CD4-positive, alpha-beta T cell treated with Interferon alpha-2 for 1 hour (primary cell): ENCODE results near the gene PADI2.
A peak's percentile ranks its signal among the peaks of the same experiment; 100 is the strongest.
"Not testable (repeated sequence)": the region's sequence is repeated elsewhere in the genome, so short reads cannot be mapped to it uniquely, and the experiment has no call there.

Experiments used
- DNase-seq, 2 donors: peaks; one replicate each; pipeline ENCODE4 v3.0.0-alpha.2; 2020 to 2022

The PADI2 gene

GRCh38 chr1:17080085-17080759 is 39.0 kb downstream of the PADI2 start:
- DNase-seq = no peak

GRCh38 chr1:17078991-17079868 is 40.0 kb downstream of the PADI2 start:
- DNase-seq = no peak

GRCh38 chr1:17075470-17076255 is 43.6 kb downstream of the PADI2 start:
- DNase-seq = peak; percentile 20 to 31

GRCh38 chr1:17071794-17072193 is 47.5 kb downstream of the PADI2 start:
- DNase-seq = no peak

GRCh38 chr1:17070163-17070525 is 49.1 kb downstream of the PADI2 start:
- no peak for DNase-seq

- no peak for DNase-seq
Measured at GRCh38 chr1:17069452-17070162, 49.6 kb downstream of the PADI2 start.

GRCh38 chr1:17068789-17069188 is 50.5 kb downstream of the PADI2 start:
- no peak for DNase-seq

GRCh38 chr1:17067465-17068240 is 51.6 kb downstream of the PADI2 start:
- no peak for DNase-seq

GRCh38 chr1:17067069-17067426 is 52.2 kb downstream of the PADI2 start:
- DNase-seq = no peak

GRCh38 chr1:17066361-17067068 is 52.7 kb downstream of the PADI2 start:
- DNase-seq = no peak

- peak in 1 of 2 donors; percentile 14 for DNase-seq
Measured at GRCh38 chr1:17065666-17066065, 53.6 kb downstream of the PADI2 start.

- not testable (repeated sequence) for DNase-seq
Measured at GRCh38 chr1:17062751-17063150, 56.5 kb downstream of the PADI2 start.

GRCh38 chr1:17061892-17062291 is 57.4 kb downstream of the PADI2 start:
- DNase-seq = no peak

- DNase-seq = no peak
Measured at GRCh38 chr1:17061486-17061885, 57.8 kb downstream of the PADI2 start.

- no peak for DNase-seq
Measured at GRCh38 chr1:17060306-17060749, 58.9 kb downstream of the PADI2 start.

GRCh38 chr1:17059391-17060305 is 59.6 kb downstream of the PADI2 start:
- DNase-seq = peak; percentile 47 to 59

GRCh38 chr1:17056551-17056950 is 62.7 kb downstream of the PADI2 start:
- no peak for DNase-seq

GRCh38 chr1:17055801-17056200 is 63.5 kb downstream of the PADI2 start:
- no peak for DNase-seq

- peak; percentile 98 to 99 for DNase-seq
Measured at GRCh38 chr1:17053685-17054410, 65.4 kb downstream of the PADI2 start, which contains the start of gene SDHB. SDHB (minus strand) TSS chr1:17054032; CDS start chr1:17054019, 13 bp downstream.
